ENCODE results near the gene CCDC78.
"Not testable (repeated sequence)": the region's sequence is repeated elsewhere in the genome, so short reads cannot be mapped to it uniquely, and the experiment has no call there.

CCDC78 gene

GRCh38 chr16:760545-761343 lies 34.5 kb upstream of the CCDC78 start, which contains the start of gene MSLN:
Gene MSLN (plus strand): TSS chr16:760734. CDS start chr16:762681, 1,947 bp downstream.
- no peak for DNase-seq (ENCODE audit: low spot score)

GRCh38 chr16:760065-760464 lies 33.8 kb upstream of the CCDC78 start:
- DNase-seq (ENCODE audit: low spot score), result no peak

- no peak for DNase-seq (ENCODE audit: low spot score)
These were observed 33.1 kb upstream of the CCDC78 start for GRCh38 chr16:759110-759910.

- no peak for DNase-seq (ENCODE audit: low spot score)
These were observed 30.2 kb upstream of the CCDC78 start for GRCh38 chr16:756428-756827.

- DNase-seq (ENCODE audit: low spot score), result no peak
These were observed 28.4 kb upstream of the CCDC78 start for GRCh38 chr16:754656-755055.

- not testable (repeated sequence) for DNase-seq (ENCODE audit: low spot score)
These were observed 27.9 kb upstream of the CCDC78 start for GRCh38 chr16:754121-754607.

GRCh38 chr16:752007-752312 lies 25.7 kb upstream of the CCDC78 start:
- DNase-seq (ENCODE audit: low spot score), result no peak

- no peak for DNase-seq (ENCODE audit: low spot score)
These were observed 25.1 kb upstream of the CCDC78 start for GRCh38 chr16:751152-752006.

- DNase-seq (ENCODE audit: low spot score), result no peak
These were observed 24.2 kb upstream of the CCDC78 start for GRCh38 chr16:750485-750884.

- no peak for DNase-seq (ENCODE audit: low spot score)
These were observed 22.8 kb upstream of the CCDC78 start for GRCh38 chr16:749010-749409.

- DNase-seq (ENCODE audit: low spot score), result no peak
These were observed 21.9 kb upstream of the CCDC78 start for GRCh38 chr16:747978-748746.

GRCh38 chr16:746637-747036 lies 20.4 kb upstream of the CCDC78 start:
- no peak for DNase-seq (ENCODE audit: low spot score)

GRCh38 chr16:745739-746138 lies 19.5 kb upstream of the CCDC78 start:
- DNase-seq (ENCODE audit: low spot score), result peak; percentile 69

GRCh38 chr16:743794-744500 lies 17.7 kb upstream of the CCDC78 start:
- peak; percentile 47 for DNase-seq (ENCODE audit: low spot score)

GRCh38 chr16:742894-743293 lies 16.7 kb upstream of the CCDC78 start:
- not testable (repeated sequence) for DNase-seq (ENCODE audit: low spot score)

- no peak for DNase-seq (ENCODE audit: low spot score)
These were observed 15.9 kb upstream of the CCDC78 start for GRCh38 chr16:741986-742629.

GRCh38 chr16:740764-741505 lies 14.7 kb upstream of the CCDC78 start, which contains the start of gene CIAO3:
Gene CIAO3 (minus strand): TSS chr16:740997. CDS start chr16:740985, 12 bp downstream.
- peak; percentile 98 for DNase-seq (ENCODE audit: low spot score)

- DNase-seq (ENCODE audit: low spot score), result no peak
These were observed 14.2 kb upstream of the CCDC78 start for GRCh38 chr16:740459-740763.

- no peak for DNase-seq (ENCODE audit: low spot score)
These were observed 13.6 kb upstream of the CCDC78 start for GRCh38 chr16:739560-740458.
